ENCODE results near the gene EVL. TPM values are rescaled to one million over a fixed set of nuclear protein-coding genes. Genes with fewer than 3 reads are reported as not detected.

The EVL gene
- total RNA-seq, 2 donors from 2014 or later, result 42.5 to 98.4 TPM

- H3K9me3 ChIP-seq, result no peaks in the 10 kb centered on the region
- no peaks in the 10 kb centered on the region for H3K27me3 ChIP-seq (replicated peaks; ENCODE audit: insufficient read depth)
- intact Hi-C loops (cut with DNase I), result no loop called here
- H3K36me3 ChIP-seq, result no peaks in the 10 kb centered on the region
- no peak overlapping the region for H3K27ac ChIP-seq
- DNase-seq (ENCODE audit: low spot score), result no peak
- WGBS, result 61% methylated on average over 7 of the region's 7 CpGs
- no peaks in the 10 kb centered on the region for H3K4me1 ChIP-seq (replicated peaks)
- TF ChIP-seq, protein P1, sequence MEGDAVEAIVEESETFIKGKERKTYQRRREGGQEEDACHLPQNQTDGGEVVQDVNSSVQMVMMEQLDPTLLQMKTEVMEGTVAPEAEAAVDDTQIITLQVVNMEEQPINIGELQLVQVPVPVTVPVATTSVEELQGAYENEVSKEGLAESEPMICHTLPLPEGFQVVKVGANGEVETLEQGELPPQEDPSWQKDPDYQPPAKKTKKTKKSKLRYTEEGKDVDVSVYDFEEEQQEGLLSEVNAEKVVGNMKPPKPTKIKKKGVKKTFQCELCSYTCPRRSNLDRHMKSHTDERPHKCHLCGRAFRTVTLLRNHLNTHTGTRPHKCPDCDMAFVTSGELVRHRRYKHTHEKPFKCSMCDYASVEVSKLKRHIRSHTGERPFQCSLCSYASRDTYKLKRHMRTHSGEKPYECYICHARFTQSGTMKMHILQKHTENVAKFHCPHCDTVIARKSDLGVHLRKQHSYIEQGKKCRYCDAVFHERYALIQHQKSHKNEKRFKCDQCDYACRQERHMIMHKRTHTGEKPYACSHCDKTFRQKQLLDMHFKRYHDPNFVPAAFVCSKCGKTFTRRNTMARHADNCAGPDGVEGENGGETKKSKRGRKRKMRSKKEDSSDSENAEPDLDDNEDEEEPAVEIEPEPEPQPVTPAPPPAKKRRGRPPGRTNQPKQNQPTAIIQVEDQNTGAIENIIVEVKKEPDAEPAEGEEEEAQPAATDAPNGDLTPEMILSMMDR (IDR thresholded peaks at IDR 0.05), result no peak
- no peak for TF ChIP-seq POLR2AphosphoS5 (IDR thresholded peaks at IDR 0.05)
- TF ChIP-seq POLR2A (IDR thresholded peaks at IDR 0.05), result no peak
- H3K4me3 ChIP-seq, result no peak overlapping the region
These were observed 53.3 kb downstream of the EVL start for GRCh38 chr14:100118396-100119011.

GRCh38 chr14:100119251-100119650, 54.0 kb downstream of the EVL start:
- TF ChIP-seq POLR2AphosphoS5 (IDR thresholded peaks at IDR 0.05), result no peak
- TF ChIP-seq POLR2A (IDR thresholded peaks at IDR 0.05), result no peak
- TF ChIP-seq, protein P1 (IDR thresholded peaks at IDR 0.05), result no peak
- no peaks in the 10 kb centered on the region for H3K36me3 ChIP-seq
- H3K4me1 ChIP-seq (replicated peaks), result no peaks in the 10 kb centered on the region
- intact Hi-C loops (cut with DNase I), result no loop called here
- H3K9me3 ChIP-seq, result no peaks in the 10 kb centered on the region
- no peak for DNase-seq (ENCODE audit: low spot score)
- H3K27ac ChIP-seq, result no peak overlapping the region
- H3K27me3 ChIP-seq (replicated peaks; ENCODE audit: insufficient read depth), result no peaks in the 10 kb centered on the region
- WGBS, result 96% methylated on average over 8 of the region's 8 CpGs
- H3K4me3 ChIP-seq, result no peak overlapping the region

GRCh38 chr14:100120522-100121269, 55.5 kb downstream of the EVL start:
- no peaks in the 10 kb centered on the region for H3K36me3 ChIP-seq
- DNase-seq (ENCODE audit: low spot score), result no peak
- no peak overlapping the region for H3K4me3 ChIP-seq
- no peaks in the 10 kb centered on the region for H3K9me3 ChIP-seq
- no peaks in the 10 kb centered on the region for H3K4me1 ChIP-seq (replicated peaks)
- no peak for TF ChIP-seq POLR2AphosphoS5 (IDR thresholded peaks at IDR 0.05)
- TF ChIP-seq, protein P1 (IDR thresholded peaks at IDR 0.05), result no peak
- TF ChIP-seq POLR2A (IDR thresholded peaks at IDR 0.05), result no peak
- no peaks in the 10 kb centered on the region for H3K27me3 ChIP-seq (replicated peaks; ENCODE audit: insufficient read depth)
- intact Hi-C loops (cut with DNase I), result no loop called here
- 93% methylated on average over 18 of the region's 18 CpGs for WGBS
- H3K27ac ChIP-seq, result no peak overlapping the region

GRCh38 chr14:100121643-100122480, 56.6 kb downstream of the EVL start:
- TF ChIP-seq POLR2A (IDR thresholded peaks at IDR 0.05) (no peak), POLR2AphosphoS5 (IDR thresholded peaks at IDR 0.05) (no peak)
- TF ChIP-seq, protein P1 (IDR thresholded peaks at IDR 0.05), result no peak
- Histone ChIP-seq H3K4me3 (no peak overlapping the region), H3K27me3 (replicated peaks; ENCODE audit: insufficient read depth) (no peaks in the 10 kb centered on the region), H3K27ac (no peak overlapping the region), H3K4me1 (replicated peaks) (no peaks in the 10 kb centered on the region), H3K9me3 (no peaks in the 10 kb centered on the region), H3K36me3 (no peaks in the 10 kb centered on the region)
- WGBS, result 93% methylated on average over 11 of the region's 14 CpGs
- no peak for DNase-seq (ENCODE audit: low spot score)
- intact Hi-C loops (cut with DNase I), result no loop called here

Data from prostate gland (tissue), 2 donors.